ENCODE results near the gene PIP4K2A. TPM values are rescaled to one million over a fixed set of nuclear protein-coding genes. Genes with fewer than 3 reads are reported as not detected.

The PIP4K2A gene
- total and polyA plus RNA-seq, 2 experiments from 2014 or later = 16.5 to 31.1 TPM

DNA sequence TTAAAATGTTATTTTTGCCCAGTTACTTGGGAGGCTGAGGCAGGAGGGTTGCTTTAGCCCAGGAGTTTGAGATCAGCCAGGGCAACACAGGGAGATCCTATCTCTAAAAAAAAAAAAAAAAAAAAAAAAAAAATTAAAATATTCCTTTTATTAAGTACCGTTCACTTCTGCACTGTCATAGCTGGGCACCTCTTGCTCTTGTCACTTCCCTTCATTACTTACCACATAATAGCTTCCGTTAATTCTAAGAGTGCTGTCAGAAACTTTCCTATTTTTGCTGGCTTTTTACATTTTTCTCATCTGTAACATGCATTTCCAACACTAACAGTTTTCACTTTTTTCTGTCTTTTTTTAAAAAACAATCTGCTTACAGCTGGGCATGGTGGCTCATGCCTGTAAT lies 132.9 kb downstream of the PIP4K2A start:
- no peaks in the 10 kb centered on the region for H3K27me3 ChIP-seq
- TF ChIP-seq EZH2phosphoT487 (IDR thresholded peaks at IDR 0.05; ENCODE audit: low read depth, severe bottlenecking, unreplicated experiment) (no peak), EZH2 (IDR thresholded peaks at IDR 0.05; ENCODE audit: borderline replicate concordance) (no peak)
- TF ChIP-seq, protein P1, sequence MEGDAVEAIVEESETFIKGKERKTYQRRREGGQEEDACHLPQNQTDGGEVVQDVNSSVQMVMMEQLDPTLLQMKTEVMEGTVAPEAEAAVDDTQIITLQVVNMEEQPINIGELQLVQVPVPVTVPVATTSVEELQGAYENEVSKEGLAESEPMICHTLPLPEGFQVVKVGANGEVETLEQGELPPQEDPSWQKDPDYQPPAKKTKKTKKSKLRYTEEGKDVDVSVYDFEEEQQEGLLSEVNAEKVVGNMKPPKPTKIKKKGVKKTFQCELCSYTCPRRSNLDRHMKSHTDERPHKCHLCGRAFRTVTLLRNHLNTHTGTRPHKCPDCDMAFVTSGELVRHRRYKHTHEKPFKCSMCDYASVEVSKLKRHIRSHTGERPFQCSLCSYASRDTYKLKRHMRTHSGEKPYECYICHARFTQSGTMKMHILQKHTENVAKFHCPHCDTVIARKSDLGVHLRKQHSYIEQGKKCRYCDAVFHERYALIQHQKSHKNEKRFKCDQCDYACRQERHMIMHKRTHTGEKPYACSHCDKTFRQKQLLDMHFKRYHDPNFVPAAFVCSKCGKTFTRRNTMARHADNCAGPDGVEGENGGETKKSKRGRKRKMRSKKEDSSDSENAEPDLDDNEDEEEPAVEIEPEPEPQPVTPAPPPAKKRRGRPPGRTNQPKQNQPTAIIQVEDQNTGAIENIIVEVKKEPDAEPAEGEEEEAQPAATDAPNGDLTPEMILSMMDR (IDR thresholded peaks at IDR 0.05; ENCODE audit: poor library complexity) = no peak

DNA sequence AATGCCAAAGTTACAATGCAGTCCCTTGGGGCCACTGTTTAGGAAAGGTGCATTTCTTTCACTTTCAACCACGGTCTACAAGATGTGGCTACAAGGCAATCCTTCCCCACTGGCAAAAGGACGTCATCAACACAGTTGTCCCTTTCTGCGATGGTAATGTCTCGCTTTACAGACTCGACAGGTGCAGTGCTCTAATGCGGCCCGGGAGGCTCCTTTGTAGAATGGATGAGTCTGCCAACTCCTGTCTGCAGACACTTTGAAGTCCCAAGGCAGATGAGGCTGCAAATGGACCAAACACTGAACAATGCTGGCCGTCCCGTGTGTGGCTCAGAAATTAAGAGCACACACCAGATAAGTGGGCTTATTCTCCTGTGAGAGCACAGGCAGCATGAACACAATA lies 133.7 kb downstream of the PIP4K2A start:
- Histone ChIP-seq H3K27me3 (no peaks in the 10 kb centered on the region), H3K9me2 (replicated peaks; ENCODE audit: insufficient read depth) (no peaks in the 10 kb centered on the region), H3K36me3 (replicated peaks; ENCODE audit: insufficient read depth, low read depth) (no peaks in the 10 kb centered on the region), H3K27ac (no peak overlapping the region), H3K4me2 (no peak overlapping the region), H3K79me2 (no peaks in the 10 kb centered on the region), H3K4me1 (ENCODE audit: insufficient read depth) (no peaks in the 10 kb centered on the region), H3K4me3 (no peak overlapping the region), H4K20me1 (ENCODE audit: insufficient read depth, poor library complexity, severe bottlenecking) (no peaks in the 10 kb centered on the region), H2AFZ (no peak overlapping the region), H3K9me3 (ENCODE audit: low read depth) (no peaks in the 10 kb centered on the region)
- no peak for DNase-seq (ENCODE audit: low spot score)
- WGBS (ENCODE audit: low lambda C conversion rate, missing lambda C conversion rate) = 89% methylated on average over 9 of the region's 9 CpGs
- TF ChIP-seq, protein P1 (IDR thresholded peaks at IDR 0.05; ENCODE audit: poor library complexity) = no peak
- TF ChIP-seq EZH2phosphoT487 (IDR thresholded peaks at IDR 0.05; ENCODE audit: low read depth, severe bottlenecking, unreplicated experiment) (no peak), EZH2 (IDR thresholded peaks at IDR 0.05; ENCODE audit: borderline replicate concordance) (no peak)

More for the DNA sequence above, 132.9 kb downstream of the PIP4K2A start:
- Histone ChIP-seq H3K9me3 (ENCODE audit: low read depth) (no peaks in the 10 kb centered on the region), H3K27ac (no peak overlapping the region), H3K36me3 (replicated peaks; ENCODE audit: insufficient read depth, low read depth) (no peaks in the 10 kb centered on the region), H3K4me2 (no peak overlapping the region), H3K9me2 (replicated peaks; ENCODE audit: insufficient read depth) (no peaks in the 10 kb centered on the region), H3K4me1 (ENCODE audit: insufficient read depth) (no peaks in the 10 kb centered on the region), H3K79me2 (no peaks in the 10 kb centered on the region), H4K20me1 (ENCODE audit: insufficient read depth, poor library complexity, severe bottlenecking) (no peaks in the 10 kb centered on the region), H2AFZ (no peak overlapping the region), H3K4me3 (no peak overlapping the region)
- WGBS (ENCODE audit: low lambda C conversion rate, missing lambda C conversion rate) = 98% methylated on average over 2 of the region's 2 CpGs
- no peak for DNase-seq (ENCODE audit: low spot score)

DNA sequence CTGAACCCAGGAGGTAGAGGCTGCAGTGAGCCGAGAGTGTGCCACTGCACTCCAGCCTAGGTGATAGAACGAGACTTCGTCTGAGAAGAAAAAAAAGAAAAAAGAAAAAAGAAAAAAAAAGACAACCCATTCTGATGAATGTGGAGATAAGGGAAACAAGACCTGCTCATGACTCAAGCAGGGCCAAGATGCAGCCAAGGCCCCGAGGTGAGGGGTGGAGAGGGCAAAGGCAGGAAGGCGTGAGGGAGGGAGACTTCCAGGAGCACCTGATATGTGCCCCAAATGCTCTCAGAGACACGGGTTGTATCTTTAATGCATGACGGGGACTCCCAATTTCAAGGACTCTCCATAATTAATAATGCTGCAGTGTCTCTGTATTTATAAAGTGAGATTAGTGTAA lies 134.6 kb downstream of the PIP4K2A start:
- TF ChIP-seq, protein P1 (IDR thresholded peaks at IDR 0.05; ENCODE audit: poor library complexity) = no peak
- TF ChIP-seq EZH2phosphoT487 (IDR thresholded peaks at IDR 0.05; ENCODE audit: low read depth, severe bottlenecking, unreplicated experiment) = no peak
- no peak for TF ChIP-seq EZH2 (IDR thresholded peaks at IDR 0.05; ENCODE audit: borderline replicate concordance)

More for the DNA sequence above, 134.6 kb downstream of the PIP4K2A start:
- Histone ChIP-seq H3K4me3 (no peak overlapping the region), H3K4me1 (ENCODE audit: insufficient read depth) (no peaks in the 10 kb centered on the region), H2AFZ (no peak overlapping the region), H3K36me3 (replicated peaks; ENCODE audit: insufficient read depth, low read depth) (no peaks in the 10 kb centered on the region), H3K9me2 (replicated peaks; ENCODE audit: insufficient read depth) (no peaks in the 10 kb centered on the region), H3K4me2 (no peak overlapping the region), H3K79me2 (no peaks in the 10 kb centered on the region), H3K27ac (no peak overlapping the region), H4K20me1 (ENCODE audit: insufficient read depth, poor library complexity, severe bottlenecking) (no peaks in the 10 kb centered on the region), H3K27me3 (no peaks in the 10 kb centered on the region), H3K9me3 (ENCODE audit: low read depth) (no peaks in the 10 kb centered on the region)
- DNase-seq (ENCODE audit: low spot score) = no peak
- 77% methylated on average over 7 of the region's 7 CpGs for WGBS (ENCODE audit: low lambda C conversion rate, missing lambda C conversion rate)
